OCI-LY1 (cell line): ENCODE measurements around the gene SCYL3.

Source experiments
- H2AFZ ChIP-seq: fragments of 200-600 bp; sonication (generic), shearing (Covaris generic); 2 replicates; pipeline ENCODE4 v1.6.0; 2014; ENCODE audit warnings: antibody characterized with exemption, mild to moderate bottlenecking, low read length
- H3F3A ChIP-seq: fragments of 200-600 bp; sonication (generic), shearing (Covaris generic); 2 replicates; pipeline ENCODE4 v1.6.0; 2014; ENCODE audit warnings: mild to moderate bottlenecking, antibody characterized with exemption, low read length, moderate library complexity; ENCODE audit not compliant: insufficient read depth
- H3K27ac ChIP-seq: fragments of 200-600 bp; sonication (generic); 2 replicates; pipeline ENCODE4 v1.5.1; 2014; ENCODE audit warnings: low read length, mixed run types, mild to moderate bottlenecking, low read depth; ENCODE audit not compliant: poor library complexity, severe bottlenecking
- H3K27me3 ChIP-seq: fragments of 200-600 bp; sonication (generic); 2 replicates; pipeline ENCODE4 v1.6.0; 2014; ENCODE audit warnings: antibody characterized with exemption, mild to moderate bottlenecking, low read length, moderate library complexity; ENCODE audit not compliant: insufficient read depth
- H3K36me3 ChIP-seq: fragments of 200-600 bp; sonication (generic); 2 replicates; pipeline ENCODE4 v1.6.1; 2014; ENCODE audit warnings: mild to moderate bottlenecking, antibody characterized with exemption, low read length, moderate library complexity, mixed read lengths; ENCODE audit not compliant: insufficient read depth
- H3K4me1 ChIP-seq: fragments of 200-600 bp; sonication (generic); 2 replicates; pipeline ENCODE4 v1.5.1; 2014; ENCODE audit warnings: mild to moderate bottlenecking, low read length, moderate library complexity; ENCODE audit not compliant: insufficient read depth, severe bottlenecking
- H3K4me2 ChIP-seq: fragments of 200-600 bp; sonication (generic), shearing (Covaris generic); 2 replicates; pipeline ENCODE4 v1.6.1; 2014; ENCODE audit warnings: low read length
- H3K4me3 ChIP-seq: fragments of 200-600 bp; sonication (generic); 2 replicates; pipeline ENCODE4 v1.5.1; 2014; ENCODE audit warnings: low read length, low read depth, mild to moderate bottlenecking, mixed read lengths; ENCODE audit not compliant: poor library complexity, severe bottlenecking
- H3K79me2 ChIP-seq: fragments of 200-600 bp; shearing (Covaris generic); 2 replicates; pipeline ENCODE4 v1.6.1; 2016; ENCODE audit warnings: mixed run types, low read length, mixed read lengths; ENCODE audit not compliant: insufficient read depth
- H3K9ac ChIP-seq: fragments of 200-600 bp; sonication (generic), shearing (Covaris generic); 2 replicates; pipeline ENCODE4 v1.6.1; 2014; ENCODE audit warnings: mild to moderate bottlenecking, low read length, mixed read lengths
- H3K9me2 ChIP-seq: fragments of 200-600 bp; sonication (generic), shearing (Covaris generic); 2 replicates; pipeline ENCODE4 v1.6.1; 2014; ENCODE audit warnings: low read depth, mild to moderate bottlenecking, low read length, mixed read lengths
- H3K9me3 ChIP-seq: fragments of 200-600 bp; shearing (Covaris generic); 2 replicates; pipeline ENCODE4 v1.6.1; 2014; ENCODE audit warnings: low read length, mixed read lengths
- H4K20me1 ChIP-seq: fragments of 200-600 bp; sonication (generic), shearing (Covaris generic); 2 replicates; pipeline ENCODE4 v1.6.0; 2016; ENCODE audit warnings: mild to moderate bottlenecking, low read length; ENCODE audit not compliant: insufficient read depth
- CTCF ChIP-seq: fragments of 200-600 bp; sonication (generic), shearing (Covaris generic); IDR thresholded peaks from 2 replicates; pipeline ENCODE4 v1.5.1; 2017; ENCODE audit warnings: mild to moderate bottlenecking, antibody characterized with exemption, low read length, moderate library complexity, mixed read lengths
- EZH2 ChIP-seq: fragments of 200-600 bp; sonication (generic), shearing (Covaris generic); IDR thresholded peaks from 2 replicates; pipeline ENCODE4 v1.8.0; 2017; ENCODE audit warnings: borderline replicate concordance, mixed run types, mild to moderate bottlenecking, antibody characterized with exemption, low read length, moderate library complexity, mixed read lengths

Gene SCYL3

GRCh38 chr1:169894424-169895145 is 889 bp upstream of the SCYL3 start:
- H3K36me3 ChIP-seq = no peaks in the 10 kb centered on the region
- TF ChIP-seq EZH2 = no peak
- TF ChIP-seq CTCF = no peak
- peaks cover 21% of the 10 kb centered on the region for H3K79me2 ChIP-seq
- no peaks in the 10 kb centered on the region for H3K9me2 ChIP-seq
- H3K4me1 ChIP-seq = peaks cover 38% of the 10 kb centered on the region
- H4K20me1 ChIP-seq = no peaks in the 10 kb centered on the region
- peak overlapping the region; percentile 59; the same call in 1 of the 2 replicates for H2AFZ ChIP-seq
- peak overlapping the region; percentile 87 for H3K27ac ChIP-seq
- peak overlapping the region; percentile 94 for H3K9ac ChIP-seq
- no peaks in the 10 kb centered on the region for H3K27me3 ChIP-seq
- H3K9me3 ChIP-seq = no peaks in the 10 kb centered on the region
- H3K4me2 ChIP-seq = peak overlapping the region; percentile 86
- H3K4me3 ChIP-seq = peak overlapping the region; percentile 89
- H3F3A ChIP-seq = no peaks in the 10 kb centered on the region

- H4K20me1 ChIP-seq = no peaks in the 10 kb centered on the region
- H2AFZ ChIP-seq = no peak overlapping the region
- peak overlapping the region; percentile 83 for H3K27ac ChIP-seq
These were observed 610 bp downstream of the SCYL3 start for GRCh38 chr1:169892927-169893644.

More at GRCh38 chr1:169892927-169893644, 610 bp downstream of the SCYL3 start:
- Histone ChIP-seq H3F3A (no peaks in the 10 kb centered on the region), H3K9ac (peak overlapping the region; percentile 94), H3K4me2 (peak overlapping the region; percentile 86), H3K4me3 (peak overlapping the region; percentile 89), H3K9me2 (no peaks in the 10 kb centered on the region), H3K9me3 (no peaks in the 10 kb centered on the region), H3K79me2 (peaks cover 27% of the 10 kb centered on the region), H3K36me3 (peaks cover 7% of the 10 kb centered on the region), H3K27me3 (no peaks in the 10 kb centered on the region), H3K4me1 (peaks cover 41% of the 10 kb centered on the region)
- TF ChIP-seq EZH2 (no peak), CTCF (no peak)
